Left kidney (tissue), 2 donors: Measurements from ENCODE around the gene PPP1CB. TPM values are rescaled to one million over a fixed set of nuclear protein-coding genes. Genes with fewer than 3 reads are reported as not detected.
"Not testable (repeated sequence)": the region's sequence is repeated elsewhere in the genome, so short reads cannot be mapped to it uniquely, and the experiment has no call there.

Experiments used
- DNase-seq: peaks from one replicate; pipeline ENCODE4 v3.0.0-alpha.2; 2013
- polyA plus RNA-seq: library from polyadenylated mRNA; unstranded; fragments of 120-200 nt; gene quantifications from one replicate; pipeline ENCODE4 v1.2.1, GENCODE V29; 2013; ENCODE audit not compliant: insufficient read length

The PPP1CB gene
- polyA plus RNA-seq, 1 donor: 190 TPM

- no peak for DNase-seq
Observed at GRCh38 chr2:28776471-28776870, 24.8 kb downstream of the PPP1CB start.

- no peak for DNase-seq
Observed at GRCh38 chr2:28778392-28778791, 26.8 kb downstream of the PPP1CB start.

- DNase-seq: peak; percentile 8
Observed at GRCh38 chr2:28779001-28779400, 27.4 kb downstream of the PPP1CB start.

GRCh38 chr2:28780496-28780895 lies 28.9 kb downstream of the PPP1CB start:
- DNase-seq: no peak

- DNase-seq: no peak
Observed at GRCh38 chr2:28782423-28782822, 30.8 kb downstream of the PPP1CB start.

- DNase-seq: not testable (repeated sequence)
Observed at GRCh38 chr2:28784570-28784969, 32.9 kb downstream of the PPP1CB start.

- no peak for DNase-seq
Observed at GRCh38 chr2:28796620-28797019, 45.0 kb downstream of the PPP1CB start.

GRCh38 chr2:28801726-28802125 lies 50.1 kb downstream of the PPP1CB start:
- DNase-seq: no peak

- no peak for DNase-seq
Observed at GRCh38 chr2:28802975-28803429, 51.4 kb downstream of the PPP1CB start.

GRCh38 chr2:28809927-28810326 lies 58.3 kb downstream of the PPP1CB start:
- no peak for DNase-seq

GRCh38 chr2:28810384-28811285 lies 59.0 kb downstream of the PPP1CB start, which contains the start of gene SPDYA:
TSS of gene SPDYA (plus strand) at chr2:28810834. CDS start at chr2:28816015, 5,181 bp downstream.
- DNase-seq: peak; percentile 57

- DNase-seq: no peak
Observed at GRCh38 chr2:28818053-28818452, 66.4 kb downstream of the PPP1CB start.

GRCh38 chr2:28821295-28821958 lies 69.8 kb downstream of the PPP1CB start:
- DNase-seq: peak; percentile 63

GRCh38 chr2:28822036-28822435 lies 70.4 kb downstream of the PPP1CB start:
- no peak for DNase-seq

- no peak for DNase-seq
Observed at GRCh38 chr2:28824207-28824606, 72.6 kb downstream of the PPP1CB start.

GRCh38 chr2:28824870-28825269 lies 73.2 kb downstream of the PPP1CB start:
- DNase-seq: no peak

GRCh38 chr2:28828382-28828781 lies 76.8 kb downstream of the PPP1CB start:
- DNase-seq: no peak

GRCh38 chr2:28833740-28834470 lies 82.3 kb downstream of the PPP1CB start:
- no peak for DNase-seq

- DNase-seq: no peak
Observed at GRCh38 chr2:28835781-28836180, 84.2 kb downstream of the PPP1CB start.

- no peak for DNase-seq
Observed at GRCh38 chr2:28838971-28839370, 87.3 kb downstream of the PPP1CB start.

GRCh38 chr2:28842042-28842441 lies 90.4 kb downstream of the PPP1CB start:
- peak; percentile 8 for DNase-seq
